Stimulated activated CD8-positive, alpha-beta memory T cell treated with anti-CD3 and anti-CD28 coated beads, Interleukin-2, amount 100 ng/mL, for 1 hour (primary cell): ENCODE results near the gene SERP2.

ENCODE experiments used
- DNase-seq, 2 donors: peaks; one replicate each; pipeline ENCODE4 v3.0.0-alpha.2; 2020; ENCODE audit warnings: low read depth in 2 of 2

SERP2 gene

DNA sequence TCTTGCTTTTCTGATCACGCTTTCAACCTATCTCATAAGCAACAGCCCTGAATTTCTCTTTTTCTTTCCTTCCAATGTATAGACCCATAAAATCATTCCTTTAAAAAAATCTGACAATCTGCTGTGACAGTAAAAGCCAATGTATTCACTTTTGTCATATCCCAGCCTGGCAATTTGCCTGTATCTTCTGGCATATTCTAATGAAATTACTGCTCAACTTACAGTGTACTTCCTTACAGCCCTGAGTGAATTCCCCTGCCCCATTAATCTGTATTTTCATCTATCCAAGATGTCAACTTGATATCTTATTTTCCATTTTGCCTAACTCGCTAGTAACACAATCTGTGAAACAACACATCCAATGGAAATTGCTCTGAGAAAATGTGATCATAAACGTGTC is 18.0 kb upstream of the SERP2 start:
- DNase-seq: no peak

DNA sequence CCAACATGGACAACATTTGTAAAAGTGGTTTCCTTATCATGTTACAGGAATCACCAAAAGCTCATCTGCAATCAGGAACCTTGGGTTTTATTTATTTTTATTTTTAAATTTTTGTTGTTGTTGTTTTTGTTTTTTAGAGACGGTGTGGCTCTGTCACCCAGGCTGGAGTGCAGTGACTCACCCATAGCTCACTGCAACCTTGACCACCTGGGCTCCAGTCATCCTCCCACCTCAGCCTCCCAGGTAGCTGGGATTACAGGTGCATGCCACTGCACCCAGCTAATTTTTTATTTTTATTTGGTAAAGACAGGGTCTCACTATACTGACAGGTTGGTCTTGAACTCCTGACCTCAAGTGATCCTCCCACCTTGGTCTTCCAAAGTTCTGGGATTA is 13.6 kb upstream of the SERP2 start:
- no peak for DNase-seq

GRCh38 chr13:44362394-44363040 is 11.1 kb upstream of the SERP2 start:
- no peak for DNase-seq

- no peak for DNase-seq
Observed at GRCh38 chr13:44363631-44364344, 9.8 kb upstream of the SERP2 start.

DNA sequence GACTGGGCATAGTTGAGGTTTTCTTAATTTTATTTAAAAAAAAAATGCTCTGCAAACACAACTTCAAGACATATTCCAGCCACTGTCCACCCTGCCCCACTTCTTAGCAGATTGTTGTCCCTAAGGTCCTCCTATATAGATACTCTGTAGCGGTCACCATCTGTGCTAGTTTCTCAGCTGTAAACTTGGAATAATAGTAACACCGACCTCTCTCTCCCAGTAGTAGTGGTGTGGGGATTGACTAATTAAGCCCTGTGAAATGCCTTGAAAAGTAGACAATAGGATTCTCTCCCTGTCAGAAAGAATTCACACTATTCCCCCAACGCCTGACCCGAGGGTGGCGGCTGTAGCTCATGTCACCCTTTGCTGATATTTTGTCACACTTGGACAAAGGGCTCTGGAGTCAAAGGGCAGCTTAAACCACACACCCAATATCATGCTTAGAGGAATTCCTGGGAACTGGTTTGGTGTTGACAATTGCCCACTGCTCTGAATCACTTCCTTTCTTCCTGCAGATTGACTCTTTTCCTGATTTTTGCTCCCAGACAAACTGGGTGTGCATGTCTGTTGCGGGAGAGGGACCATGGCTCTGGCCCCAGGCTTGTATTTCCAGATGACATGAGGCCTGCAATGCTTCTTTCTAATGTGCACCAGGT is 9.2 kb upstream of the SERP2 start:
- no peak for DNase-seq

- DNase-seq: no peak
Observed at GRCh38 chr13:44365008-44365407, 8.6 kb upstream of the SERP2 start.

DNA sequence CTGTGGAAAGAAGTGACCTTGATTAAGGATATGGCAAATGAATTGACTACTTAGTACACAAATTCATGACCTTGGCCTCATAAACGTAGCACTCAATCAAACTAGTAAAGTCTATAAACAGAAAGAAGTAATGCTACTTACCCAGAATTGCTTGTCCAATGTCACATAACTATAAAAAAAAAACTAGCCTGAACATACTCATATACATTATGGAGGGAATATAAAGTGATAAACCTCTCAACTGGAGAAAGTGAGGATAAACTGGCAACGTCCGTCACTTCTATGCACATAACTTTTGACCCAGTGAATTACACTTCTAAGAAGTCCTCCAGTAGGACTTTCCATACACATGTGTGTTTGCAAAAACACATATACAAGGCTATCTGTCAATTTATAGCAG is 7.7 kb upstream of the SERP2 start:
- DNase-seq: no peak

- no peak for DNase-seq
Observed at GRCh38 chr13:44368062-44368591, 5.5 kb upstream of the SERP2 start.

- DNase-seq: no peak
Observed at GRCh38 chr13:44368599-44369368, 4.8 kb upstream of the SERP2 start.

DNA sequence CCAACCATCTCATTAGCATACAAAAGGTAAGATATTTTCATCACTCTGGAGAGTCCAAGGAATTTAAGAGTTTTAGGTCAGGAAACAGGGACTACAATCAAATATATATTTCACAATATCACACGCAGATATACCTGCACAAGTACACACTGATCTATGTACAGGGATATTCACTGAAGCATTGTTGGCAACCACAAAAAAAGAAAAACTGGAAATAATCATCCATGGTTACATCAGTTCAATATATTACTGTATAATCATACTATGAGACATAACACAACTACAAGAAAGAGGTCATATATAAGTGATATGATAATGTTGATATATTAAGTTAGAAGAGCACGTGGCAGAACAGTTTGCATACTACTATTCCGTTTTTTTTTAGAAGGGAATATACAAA is 2.2 kb upstream of the SERP2 start:
- DNase-seq: no peak

DNA sequence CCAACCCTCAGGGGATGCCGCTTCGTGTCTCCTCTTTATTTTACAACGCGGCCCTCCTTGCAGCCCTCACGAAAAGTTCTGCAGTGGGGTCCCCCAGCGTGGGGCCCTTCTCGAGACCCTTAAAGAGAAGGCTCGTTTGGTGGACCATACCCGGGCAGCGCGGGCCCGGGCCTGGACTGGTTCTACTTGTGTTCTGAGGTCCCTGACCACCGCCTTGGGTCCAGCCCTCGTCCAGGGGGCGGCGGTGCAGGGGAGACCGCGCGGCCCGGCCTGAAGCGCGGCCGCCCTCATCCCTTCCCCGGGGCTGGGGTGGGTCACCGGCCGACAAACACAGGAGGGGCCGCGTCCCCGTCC is 400 bp upstream of the SERP2 start:
- no peak for DNase-seq

DNA sequence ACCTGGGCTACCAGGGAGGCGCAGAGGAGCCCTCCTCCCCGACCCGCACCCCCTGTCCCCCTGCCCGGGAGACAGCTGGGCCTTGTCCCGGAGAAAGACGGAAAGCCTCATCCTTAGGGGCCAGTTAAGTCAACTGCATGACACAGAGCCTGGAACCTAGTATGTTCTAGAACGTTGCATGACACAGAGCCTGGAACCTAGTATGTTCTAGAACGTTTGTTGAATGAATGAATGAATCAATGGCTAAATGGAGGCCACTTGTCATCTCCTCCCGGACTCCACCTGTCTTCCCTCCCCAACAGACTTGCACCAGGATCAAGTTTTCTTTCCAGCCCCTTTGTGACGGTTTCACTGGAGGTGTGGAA is 706 bp downstream of the SERP2 start:
- no peak for DNase-seq

GRCh38 chr13:44378277-44378676 is 4.7 kb downstream of the SERP2 start:
- no peak for DNase-seq

DNA sequence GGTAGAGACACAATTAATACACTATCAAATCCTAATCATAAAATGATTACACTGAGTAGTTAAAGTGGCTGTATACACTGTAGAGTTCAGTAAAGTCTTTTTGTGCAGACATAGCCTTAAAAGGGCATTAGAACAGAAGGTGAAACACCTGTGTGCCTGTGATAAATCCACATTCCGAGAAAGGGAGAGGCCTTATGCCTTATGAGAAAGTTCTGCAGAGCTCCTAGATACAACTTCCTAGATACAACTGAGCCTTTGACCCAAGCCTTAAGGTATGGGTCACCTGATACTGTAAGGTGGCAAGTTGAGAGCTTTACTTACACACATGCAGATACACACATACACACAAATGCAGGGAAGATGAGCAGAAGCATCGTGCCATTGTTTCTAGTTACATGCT is 6.3 kb downstream of the SERP2 start:
- no peak for DNase-seq

GRCh38 chr13:44380404-44381165 is 7.0 kb downstream of the SERP2 start:
- no peak for DNase-seq

DNA sequence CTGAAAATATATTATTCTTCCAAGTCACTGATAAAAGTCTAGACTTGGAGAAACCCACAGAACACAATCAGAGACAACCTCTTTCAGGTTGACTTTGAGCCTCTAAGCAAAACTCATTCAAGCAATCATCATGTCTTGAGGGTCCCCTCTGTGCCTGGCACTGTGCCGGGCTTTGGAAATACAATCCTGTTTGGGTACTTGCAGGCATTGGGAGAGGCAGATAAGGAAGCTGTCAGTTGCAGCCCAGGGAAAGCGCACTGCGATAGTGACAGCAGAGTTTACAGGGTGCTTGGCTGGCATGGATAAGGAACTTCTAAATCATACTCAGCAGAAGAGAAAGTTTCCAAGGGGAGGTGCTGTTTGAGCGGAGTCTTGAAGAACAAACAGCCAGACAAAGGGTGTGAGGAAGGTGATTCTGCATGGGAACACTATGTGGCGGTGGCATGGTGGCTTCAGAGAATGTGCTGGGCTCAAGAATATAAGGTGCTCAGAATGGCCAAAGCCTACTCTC is 9.1 kb downstream of the SERP2 start:
- DNase-seq: no peak

GRCh38 chr13:44383945-44384344 is 10.3 kb downstream of the SERP2 start:
- DNase-seq: no peak

DNA sequence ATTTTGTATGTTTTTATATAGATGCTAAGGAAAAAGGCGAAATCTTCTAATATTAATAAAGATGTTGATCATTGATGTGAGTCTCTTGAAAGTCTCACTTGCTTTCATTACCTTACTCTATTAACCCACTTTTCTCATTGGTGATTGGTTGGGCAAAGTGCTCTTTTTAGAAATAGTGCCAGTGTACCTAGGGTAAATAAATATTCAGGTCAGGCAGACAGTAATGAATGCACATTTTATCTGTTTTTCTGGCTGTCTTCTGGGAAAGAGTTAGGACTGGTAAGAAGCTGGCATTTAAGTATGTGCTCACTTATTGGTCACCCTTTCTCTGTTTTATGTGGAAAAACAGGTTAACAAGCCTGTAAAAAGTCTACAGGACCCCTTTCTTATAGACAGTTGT is 11.2 kb downstream of the SERP2 start:
- DNase-seq: no peak

GRCh38 chr13:44385401-44385800 is 11.8 kb downstream of the SERP2 start:
- DNase-seq: no peak

DNA sequence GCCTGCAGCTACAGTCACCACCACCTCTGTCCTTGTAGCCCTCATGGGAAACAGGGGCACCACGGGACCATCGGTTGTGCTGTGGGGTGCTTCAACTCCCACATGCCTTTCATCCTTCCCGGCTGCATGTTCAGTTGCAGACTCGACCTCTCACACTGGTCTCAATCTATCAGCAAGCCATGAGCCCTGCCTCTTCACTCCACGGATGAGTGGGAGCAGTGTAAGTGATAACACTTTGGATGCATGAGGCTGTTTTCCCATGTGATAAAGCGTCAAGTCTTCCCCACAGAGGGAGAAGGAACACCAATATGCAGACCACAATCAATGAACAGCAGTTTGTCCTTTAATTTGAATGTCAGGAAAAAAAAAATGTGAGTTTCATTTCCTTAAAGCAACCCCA is 12.2 kb downstream of the SERP2 start:
- no peak for DNase-seq

GRCh38 chr13:44386913-44387556 is 13.4 kb downstream of the SERP2 start:
- no peak for DNase-seq
